HG02610 (cell line): Measurements from ENCODE around the gene TRPM3.

Experiments
- ATAC-seq: cut with Tn5 transposase; IDR thresholded peaks from one replicate; pipeline ENCODE4 v1.9.1; 2021; ENCODE audit warnings: mild to moderate bottlenecking, moderate library complexity; ENCODE audit not compliant: unreplicated experiment

TRPM3 gene

GRCh38 chr9:70500793-70501192, 620.6 kb downstream of the TRPM3 start:
- ATAC-seq = no peak

GRCh38 chr9:70499621-70500020, 621.8 kb downstream of the TRPM3 start:
- no peak for ATAC-seq

DNA sequence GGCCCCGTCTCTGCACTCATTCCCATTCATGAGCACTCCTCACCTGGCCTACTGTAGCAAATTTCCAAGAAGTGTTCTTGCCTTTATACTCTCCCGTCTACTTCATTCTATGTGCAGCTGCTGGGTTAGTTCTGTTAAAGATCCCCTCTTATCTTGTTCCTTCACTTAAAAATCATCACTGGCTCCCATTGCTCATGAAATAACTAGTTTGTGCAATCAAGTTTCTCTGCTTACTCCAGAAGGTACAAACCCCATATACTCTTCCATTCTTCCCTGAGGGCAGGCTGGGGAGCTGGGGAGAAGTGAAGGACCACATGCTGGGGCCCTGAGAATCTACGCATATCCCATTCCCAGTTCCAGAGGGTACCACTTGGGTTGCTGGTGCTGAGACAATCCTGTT, 622.6 kb downstream of the TRPM3 start:
- no peak for ATAC-seq

- no peak for ATAC-seq
These were observed 625.2 kb downstream of the TRPM3 start for GRCh38 chr9:70496244-70496643.

GRCh38 chr9:70495514-70495913, 625.9 kb downstream of the TRPM3 start:
- ATAC-seq = no peak

DNA sequence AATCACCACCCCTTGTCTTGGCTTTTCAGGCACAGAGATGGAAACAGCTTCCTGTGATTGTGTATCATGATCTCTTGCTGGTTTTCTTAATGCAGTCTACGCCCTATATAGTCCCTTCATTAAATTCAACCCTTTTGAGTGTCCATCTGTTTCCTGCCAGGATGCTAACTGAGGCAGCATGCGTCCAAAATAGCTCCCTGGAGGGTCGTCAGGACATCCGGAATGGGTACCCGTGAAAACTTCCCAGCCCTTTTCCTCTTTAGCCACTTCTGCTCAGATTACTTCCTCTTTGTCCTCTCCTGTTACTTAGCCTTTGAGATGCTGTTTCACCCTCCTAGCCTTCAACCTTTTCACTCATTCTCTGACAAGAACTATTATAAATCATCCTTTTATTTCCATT, 627.2 kb downstream of the TRPM3 start:
- no peak for ATAC-seq

DNA sequence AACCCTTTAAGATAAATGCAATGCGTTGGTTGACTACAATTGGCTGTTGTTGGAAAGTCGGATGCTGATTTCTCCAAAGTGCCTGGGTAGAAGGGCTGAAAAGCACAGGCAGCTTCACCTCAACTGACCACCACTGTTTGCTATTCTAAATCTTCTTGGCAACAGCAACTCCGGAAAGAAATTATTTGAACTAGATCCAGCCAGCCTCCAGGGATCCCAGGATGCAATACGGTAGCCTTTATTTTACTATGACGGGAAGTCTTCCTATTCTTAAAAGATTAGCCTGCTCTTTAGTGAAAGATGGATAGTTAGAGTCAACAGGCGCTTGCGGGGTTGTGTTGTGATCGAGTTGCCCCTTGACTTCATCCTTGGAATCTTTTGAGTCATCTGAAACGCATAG, 628.4 kb downstream of the TRPM3 start:
- no peak for ATAC-seq

DNA sequence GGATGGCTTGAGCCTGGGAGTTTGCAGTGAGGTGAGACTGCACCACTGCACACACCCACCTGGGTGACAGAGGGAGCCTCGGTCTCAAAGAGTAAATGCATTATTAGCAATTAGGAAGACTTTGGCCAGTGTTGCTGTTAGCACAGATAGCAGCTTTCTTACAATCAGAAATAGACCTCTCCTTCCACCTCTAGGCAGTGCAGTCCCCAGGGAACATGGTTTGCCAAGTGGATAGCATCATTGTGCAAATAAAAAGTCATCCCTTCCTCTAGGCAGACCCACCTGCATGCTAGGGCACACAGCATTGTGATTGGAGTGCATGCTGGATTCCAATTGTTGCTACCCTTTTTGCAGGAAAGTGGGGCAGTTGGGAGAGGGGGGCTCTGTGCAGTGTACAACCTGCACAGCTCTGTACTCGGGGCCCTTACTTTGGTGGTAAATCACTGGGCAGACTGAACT, 629.1 kb downstream of the TRPM3 start:
- no peak for ATAC-seq

- ATAC-seq = no peak
These were observed 629.7 kb downstream of the TRPM3 start for GRCh38 chr9:70491426-70492318.

GRCh38 chr9:70490478-70490877, 630.9 kb downstream of the TRPM3 start:
- ATAC-seq = no peak

DNA sequence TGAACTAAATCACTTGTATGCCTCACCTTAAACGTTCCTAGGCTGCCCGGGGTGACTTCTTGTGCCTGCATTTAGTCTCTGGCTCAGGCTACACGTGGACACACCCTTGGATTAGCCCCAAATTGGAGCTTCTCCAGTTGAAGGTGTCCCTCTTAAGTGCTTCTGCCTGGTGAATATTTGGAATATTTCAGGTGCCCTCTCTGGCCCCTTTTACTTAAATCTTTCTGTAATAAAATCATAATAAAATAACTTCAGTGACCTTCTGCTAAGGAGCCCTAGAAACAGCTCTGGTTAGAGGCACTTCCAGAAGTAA, 632.7 kb downstream of the TRPM3 start:
- no peak for ATAC-seq

DNA sequence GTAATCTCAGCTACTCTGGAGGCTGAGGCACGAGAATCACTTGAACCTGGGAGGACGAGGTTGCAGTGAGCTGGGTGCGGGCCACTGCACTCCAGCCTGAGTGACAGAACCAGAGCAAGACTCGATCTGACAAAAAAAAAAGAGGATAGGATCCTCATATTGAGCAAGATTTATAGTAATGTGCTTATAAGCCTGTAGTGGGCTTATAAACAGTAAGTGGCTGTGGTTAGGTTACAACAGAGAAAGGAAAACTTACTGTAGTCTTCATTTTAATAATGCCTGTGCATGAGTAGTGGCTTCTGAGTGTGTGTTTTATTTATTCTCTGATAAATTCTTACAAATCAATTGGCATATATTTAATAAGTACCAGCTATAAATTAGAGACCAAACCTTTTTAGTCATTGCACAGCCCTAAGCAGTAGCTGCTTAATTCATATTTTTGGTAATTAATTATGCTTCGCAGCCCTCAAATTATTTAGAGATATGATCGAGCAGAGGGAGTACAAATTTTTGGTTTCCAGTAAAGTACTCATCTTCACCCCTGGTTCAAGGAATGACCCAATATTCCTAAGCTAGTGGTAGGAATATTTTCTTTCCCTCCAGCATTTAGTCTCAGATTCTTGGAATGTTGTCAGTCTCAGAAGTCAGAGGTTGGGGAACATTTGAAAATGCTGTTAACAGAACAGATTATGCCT, 633.2 kb downstream of the TRPM3 start:
- ATAC-seq = no peak

GRCh38 chr9:70486127-70486526, 635.3 kb downstream of the TRPM3 start:
- ATAC-seq = no peak

GRCh38 chr9:70485273-70485858, 636.1 kb downstream of the TRPM3 start:
- no peak for ATAC-seq

DNA sequence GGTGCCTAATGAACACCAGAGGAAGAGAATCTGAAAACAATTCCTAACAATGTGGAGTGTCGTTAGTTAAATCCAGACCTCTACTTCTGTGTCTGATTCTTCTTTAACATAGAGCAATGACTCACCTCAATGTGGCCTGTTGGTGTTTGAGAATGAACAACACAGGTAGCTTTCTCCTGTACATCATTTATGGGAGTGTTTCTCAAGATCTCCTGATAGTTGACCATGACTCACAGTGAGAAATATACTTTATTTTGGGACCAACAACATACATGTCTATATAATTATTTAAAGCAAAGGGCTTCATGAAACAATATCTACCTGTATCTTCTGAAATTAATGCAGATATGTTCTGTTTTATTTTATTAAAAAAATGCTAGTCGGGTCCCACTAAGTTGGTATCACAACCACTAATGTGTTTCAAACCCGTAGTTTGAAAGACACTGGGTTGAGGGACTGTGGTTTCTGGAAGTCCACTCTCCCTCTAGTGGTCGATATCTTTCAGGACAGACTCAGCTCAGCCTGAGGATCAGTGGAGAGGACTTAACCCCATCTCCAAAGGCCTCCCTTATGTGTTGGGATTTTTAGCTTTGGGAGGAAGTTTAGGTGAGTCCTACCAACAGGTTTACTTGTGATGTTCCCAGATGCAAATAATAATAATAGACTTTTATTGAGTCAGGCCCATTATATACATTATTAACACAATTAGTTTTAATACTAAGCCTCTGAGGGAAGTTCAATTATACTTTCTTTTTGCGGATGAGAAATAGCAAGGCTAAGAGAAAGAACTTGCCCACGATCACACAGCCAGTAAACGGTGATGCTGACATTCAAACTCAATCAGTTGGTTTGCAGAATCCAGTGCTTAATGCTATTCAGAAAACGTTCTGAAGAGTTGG, 636.9 kb downstream of the TRPM3 start:
- ATAC-seq = peak; percentile 57

DNA sequence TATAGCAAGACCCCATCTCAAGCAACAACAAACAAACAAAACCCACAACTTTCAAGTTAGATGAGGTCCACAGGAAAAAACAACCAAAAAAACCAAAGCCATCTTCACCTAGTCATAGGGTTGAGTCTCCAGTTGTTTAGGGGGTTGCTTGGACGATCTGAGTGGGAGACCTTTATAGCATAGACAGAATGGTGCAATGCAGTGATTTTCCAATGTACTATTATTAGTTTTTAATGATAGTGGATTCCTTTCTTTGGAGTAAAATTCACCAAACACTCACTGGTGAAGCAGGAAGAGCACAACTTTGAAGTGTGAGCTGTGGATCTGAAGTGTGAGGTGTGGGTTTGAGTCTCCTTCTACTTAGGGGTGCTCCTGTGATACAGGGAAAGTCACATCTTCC, 640.0 kb downstream of the TRPM3 start:
- ATAC-seq = no peak

DNA sequence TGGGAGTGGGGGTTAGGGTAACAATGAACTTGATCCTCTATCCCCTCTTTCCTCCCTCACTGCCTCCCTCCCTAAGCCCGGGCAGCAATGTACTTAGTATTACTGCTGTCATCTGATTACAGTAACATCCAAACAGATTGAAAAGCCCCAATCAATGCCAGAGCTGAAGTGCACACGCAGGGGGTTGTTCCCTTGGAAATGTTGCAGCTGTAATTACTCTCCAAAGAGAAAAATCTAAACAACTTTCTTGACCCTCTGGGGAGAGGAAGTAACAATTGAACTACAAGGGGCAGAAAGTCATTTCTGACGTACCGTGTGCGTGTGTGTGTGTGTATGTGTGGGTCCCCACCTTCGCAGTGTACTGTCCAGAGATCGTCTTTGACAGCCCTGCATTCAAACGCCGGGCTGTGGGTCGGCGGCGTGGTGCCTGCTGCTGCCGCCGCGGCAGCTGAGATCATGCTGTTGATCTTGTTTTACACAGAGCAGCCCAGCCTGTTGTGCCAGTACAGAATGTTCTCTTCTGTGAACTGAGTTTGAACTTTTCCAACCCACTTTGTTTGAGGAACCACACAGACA, 640.9 kb downstream of the TRPM3 start:
- no peak for ATAC-seq

DNA sequence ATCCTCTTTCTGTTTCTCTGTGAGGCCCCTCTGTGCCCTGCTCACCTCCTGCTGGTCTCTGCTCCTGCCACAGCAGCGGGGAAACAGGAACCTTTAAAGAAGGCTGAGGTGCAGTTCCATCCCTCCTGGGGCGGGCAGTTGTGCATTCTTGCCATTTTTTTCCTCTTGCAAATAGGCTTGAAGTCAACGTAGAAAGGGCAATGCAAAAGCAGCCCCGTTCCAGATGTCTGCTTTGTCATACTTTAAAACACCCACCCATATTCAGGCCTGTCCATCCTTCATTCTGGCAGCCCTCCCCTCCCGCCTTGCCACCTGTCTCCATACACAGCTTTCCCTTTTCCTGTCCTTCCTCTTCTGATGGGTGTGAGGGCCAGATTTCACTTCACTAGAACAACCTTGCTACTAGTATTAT, 641.5 kb downstream of the TRPM3 start:
- ATAC-seq = no peak
